Liver (tissue), 9 donors: ENCODE measurements around the gene CMC1. TPM values are rescaled to one million over a fixed set of nuclear protein-coding genes. Genes with fewer than 3 reads are reported as not detected.

ENCODE experiments used
- DNase-seq: peaks from one replicate; pipeline ENCODE4 v3.0.0-alpha.2; 2017; ENCODE audit warnings: low spot score
- H3K27ac ChIP-seq, 2 donors: one replicate each; pipeline ENCODE4 v1.7.0; 2013; ENCODE audit warnings: inconsistent platforms in 2 of 2, low read length in 2 of 2, control low read depth in 1 of 2, low read depth in 1 of 2, mild to moderate bottlenecking in 1 of 2
- H3K27me3 ChIP-seq, 4 donors: one replicate each; pipeline versions ENCODE4 v1.6.1 to v1.7.0; 2013; ENCODE audit warnings: low read length in 3 of 4, inconsistent platforms in 1 of 4, mild to moderate bottlenecking in 1 of 4, moderate library complexity in 1 of 4; ENCODE audit not compliant: control insufficient read depth in 4 of 4, insufficient read depth in 4 of 4
- H3K36me3 ChIP-seq, 4 donors: one replicate each; pipeline versions ENCODE4 v1.6.1 to v1.7.0; 2013; ENCODE audit warnings: low read length in 3 of 4, mild to moderate bottlenecking in 3 of 4, low read depth in 1 of 4, moderate library complexity in 1 of 4; ENCODE audit not compliant: control insufficient read depth in 4 of 4, insufficient read depth in 3 of 4
- H3K4me1 ChIP-seq, 4 donors: one replicate each; pipeline versions ENCODE4 v1.6.1 to v1.7.0; 2013; ENCODE audit warnings: low read length in 3 of 4, mild to moderate bottlenecking in 3 of 4, moderate library complexity in 1 of 4; ENCODE audit not compliant: control insufficient read depth in 4 of 4, insufficient read depth in 4 of 4
- H3K4me3 ChIP-seq, 3 donors: one replicate each; pipeline versions ENCODE4 v1.6.1 to v1.7.0; 2013; ENCODE audit warnings: low read length in 3 of 3, control low read depth in 1 of 3, low read depth in 1 of 3, mild to moderate bottlenecking in 1 of 3
- H3K9ac ChIP-seq, 2 donors: one replicate each; pipeline ENCODE4 v1.7.0; 2013; ENCODE audit warnings: low read length in 2 of 2, mild to moderate bottlenecking in 2 of 2, moderate library complexity in 2 of 2, control low read depth in 1 of 2, low read depth in 1 of 2
- H3K9me3 ChIP-seq, 4 donors: one replicate each; pipeline versions ENCODE4 v1.6.1 to v1.7.0; 2013; ENCODE audit warnings: low read length in 3 of 4; ENCODE audit not compliant: control insufficient read depth in 4 of 4
- EGR1 ChIP-seq, 2 donors: IDR thresholded peaks; 2 replicates each; pipeline ENCODE4 v1.6.1; 2016 to 2018; ENCODE audit warnings: antibody characterized with exemption in 2 of 2, low read depth in 2 of 2
- FOXA1 ChIP-seq: IDR thresholded peaks from 2 replicates; pipeline ENCODE4 v1.6.1; 2016; ENCODE audit warnings: antibody characterized with exemption
- FOXA2 ChIP-seq: IDR thresholded peaks from 2 replicates; pipeline ENCODE4 v1.6.1; 2016; ENCODE audit warnings: antibody characterized with exemption
- GABPA ChIP-seq, 2 donors: IDR thresholded peaks in 1 of 2; conservative IDR thresholded peaks in 1 of 2; 2 replicates each; pipeline ENCODE4 v1.6.1; 2016; ENCODE audit warnings: antibody characterized with exemption in 2 of 2, mild to moderate bottlenecking in 1 of 2, moderate library complexity in 1 of 2
- HNF4A ChIP-seq, 2 donors: conservative IDR thresholded peaks; 2 replicates each; pipeline ENCODE4 v1.6.1; 2016; ENCODE audit warnings: antibody characterized with exemption in 2 of 2, mild to moderate bottlenecking in 2 of 2
- HNF4G ChIP-seq: IDR thresholded peaks from 2 replicates; pipeline ENCODE4 v1.6.1; 2016; ENCODE audit warnings: antibody characterized with exemption
- JUND ChIP-seq, 2 donors: IDR thresholded peaks; 2 replicates each; pipeline ENCODE4 v1.6.1; 2016; ENCODE audit warnings: antibody characterized with exemption in 2 of 2
- NR2F2 ChIP-seq: IDR thresholded peaks from 2 replicates; pipeline ENCODE4 v1.6.1; 2016; ENCODE audit warnings: antibody characterized with exemption
- RAD21 ChIP-seq, 2 donors: IDR thresholded peaks; 2 replicates each; pipeline ENCODE4 v1.6.1; 2016; ENCODE audit warnings: antibody characterized with exemption in 2 of 2, mild to moderate bottlenecking in 2 of 2
- RXRA ChIP-seq, 2 donors: IDR thresholded peaks; 2 replicates each; pipeline ENCODE4 v1.6.1; 2017 to 2018; ENCODE audit warnings: antibody characterized with exemption in 2 of 2, mild to moderate bottlenecking in 1 of 2
- SP1 ChIP-seq: IDR thresholded peaks from 2 replicates; pipeline ENCODE4 v1.6.1; 2018; ENCODE audit warnings: antibody characterized with exemption, mild to moderate bottlenecking
- TAF1 ChIP-seq: conservative IDR thresholded peaks from 2 replicates; pipeline ENCODE4 v1.6.1; 2016; ENCODE audit warnings: antibody characterized with exemption, mild to moderate bottlenecking
- YY1 ChIP-seq: IDR thresholded peaks from 2 replicates; pipeline ENCODE4 v1.6.1; 2016; ENCODE audit warnings: antibody characterized with exemption, mild to moderate bottlenecking
- WGBS: extraction: QIAGEN DNeasy Blood & Tissue Kit; methylation state at CpG from one replicate; pipeline ENCODE4 v1.1.7; 2013; 5-methylcytosine and 5-hydroxymethylcytosine counted together
- polyA plus RNA-seq, 2 donors: library from polyadenylated mRNA; stranded (reverse) in 1 of 2; unstranded in 1 of 2; fragments of 200-250 nt in 1 of 2; fragments of >200 nt in 1 of 2; fragmentation: Nextera tagmentation in 1 of 2; extraction: Ambion mirVana in 1 of 2; gene quantifications; one replicate each; pipeline versions ENCODE4 v1.2.1 to v1.2.3, GENCODE V29; 2013 to 2015
- total RNA-seq, 2 donors: library from RNA; depleted of rRNA; stranded (reverse); fragments of >200 nt; gene quantifications; one replicate each; pipeline ENCODE4 v1.2.3, GENCODE V29; 2014
- TF ChIP-seq, protein P1 (sequence below): IDR thresholded peaks from 2 replicates; pipeline ENCODE4 v1.6.1; 2016; ENCODE audit warnings: antibody characterized with exemption
- TF ChIP-seq, protein P2 (sequence below): fragments of 150-350 bp; IDR thresholded peaks from 2 replicates; pipeline ENCODE4 v1.5.1; 2017; ENCODE audit warnings: improper control_type of control experiment, low read depth, low read length; ENCODE audit not compliant: missing input control
- TF ChIP-seq, protein P3 (sequence below): IDR thresholded peaks from 2 replicates; pipeline ENCODE4 v1.6.1; 2016; ENCODE audit warnings: antibody characterized with exemption
- TF ChIP-seq, protein P4 (sequence below): IDR thresholded peaks from 2 replicates; pipeline ENCODE4 v1.6.1; 2016; ENCODE audit warnings: antibody characterized with exemption, mild to moderate bottlenecking
- TF ChIP-seq, protein P5 (sequence below): IDR thresholded peaks from 2 replicates; pipeline ENCODE4 v1.6.1; 2016; ENCODE audit warnings: antibody characterized with exemption
- donor health status: healthy.
- donor health status: healthy.
- donor health status: healthy.
- donor health status: healthy.
- donor health status: healthy.

The CMC1 gene
- total and polyA plus RNA-seq, 4 donors = 4.2 to 58.4 (median 15.6) TPM

DNA sequence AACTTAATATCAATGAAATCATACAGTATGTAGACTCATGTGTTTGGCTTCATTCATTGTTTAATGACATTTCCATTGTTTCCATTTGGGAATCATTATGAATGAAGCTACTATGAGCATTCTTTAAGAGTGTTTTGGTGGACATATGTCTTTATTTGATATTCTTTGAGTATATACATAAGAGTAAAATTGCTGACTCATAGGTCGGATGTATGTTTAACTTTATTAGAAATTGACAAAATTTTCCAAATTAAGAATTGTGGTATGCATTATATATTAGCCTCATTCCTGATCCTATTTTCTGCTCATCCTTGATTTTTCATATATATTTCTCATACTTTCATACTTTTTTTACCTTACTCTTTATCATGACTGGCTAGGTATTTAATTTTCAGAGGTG, 28.7 kb upstream of the CMC1 start:
- TF ChIP-seq RXRA (IDR thresholded peaks at IDR 0.05) = no peak
- TF ChIP-seq HNF4A (conservative IDR thresholded peaks at IDR 0.05) = no peak
- TF ChIP-seq, protein P1, sequence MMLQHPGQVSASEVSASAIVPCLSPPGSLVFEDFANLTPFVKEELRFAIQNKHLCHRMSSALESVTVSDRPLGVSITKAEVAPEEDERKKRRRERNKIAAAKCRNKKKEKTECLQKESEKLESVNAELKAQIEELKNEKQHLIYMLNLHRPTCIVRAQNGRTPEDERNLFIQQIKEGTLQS = no peak
- no peak for TF ChIP-seq JUND (IDR thresholded peaks at IDR 0.05)
- TF ChIP-seq TAF1 = no peak
- no peak for TF ChIP-seq GABPA (IDR thresholded peaks at IDR 0.05 in 1 of 2, conservative IDR thresholded peaks at IDR 0.05 in 1 of 2)
- TF ChIP-seq YY1 = no peak
- TF ChIP-seq, protein P2, sequence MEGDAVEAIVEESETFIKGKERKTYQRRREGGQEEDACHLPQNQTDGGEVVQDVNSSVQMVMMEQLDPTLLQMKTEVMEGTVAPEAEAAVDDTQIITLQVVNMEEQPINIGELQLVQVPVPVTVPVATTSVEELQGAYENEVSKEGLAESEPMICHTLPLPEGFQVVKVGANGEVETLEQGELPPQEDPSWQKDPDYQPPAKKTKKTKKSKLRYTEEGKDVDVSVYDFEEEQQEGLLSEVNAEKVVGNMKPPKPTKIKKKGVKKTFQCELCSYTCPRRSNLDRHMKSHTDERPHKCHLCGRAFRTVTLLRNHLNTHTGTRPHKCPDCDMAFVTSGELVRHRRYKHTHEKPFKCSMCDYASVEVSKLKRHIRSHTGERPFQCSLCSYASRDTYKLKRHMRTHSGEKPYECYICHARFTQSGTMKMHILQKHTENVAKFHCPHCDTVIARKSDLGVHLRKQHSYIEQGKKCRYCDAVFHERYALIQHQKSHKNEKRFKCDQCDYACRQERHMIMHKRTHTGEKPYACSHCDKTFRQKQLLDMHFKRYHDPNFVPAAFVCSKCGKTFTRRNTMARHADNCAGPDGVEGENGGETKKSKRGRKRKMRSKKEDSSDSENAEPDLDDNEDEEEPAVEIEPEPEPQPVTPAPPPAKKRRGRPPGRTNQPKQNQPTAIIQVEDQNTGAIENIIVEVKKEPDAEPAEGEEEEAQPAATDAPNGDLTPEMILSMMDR = no peak
- TF ChIP-seq NR2F2 = no peak
- no peak for TF ChIP-seq EGR1 (IDR thresholded peaks at IDR 0.05; ENCODE audit: low read depth in 2 of 2)
- no peak for TF ChIP-seq HNF4G
- WGBS = 83% methylated on average over 1 of the region's 1 CpG
- H3K9ac ChIP-seq = no peak overlapping the region
- DNase-seq = no peak
- no peak overlapping the region for H3K27ac ChIP-seq
- H3K4me1 ChIP-seq = no peaks in the 10 kb centered on the region
- H3K36me3 ChIP-seq = no peaks in the 10 kb centered on the region
- H3K4me3 ChIP-seq = no peak overlapping the region
- H3K9me3 ChIP-seq = peaks cover 0 to 4% (median 3%) of the 10 kb centered on the region in 4 donors
- H3K27me3 ChIP-seq = no peaks in the 10 kb centered on the region

DNA sequence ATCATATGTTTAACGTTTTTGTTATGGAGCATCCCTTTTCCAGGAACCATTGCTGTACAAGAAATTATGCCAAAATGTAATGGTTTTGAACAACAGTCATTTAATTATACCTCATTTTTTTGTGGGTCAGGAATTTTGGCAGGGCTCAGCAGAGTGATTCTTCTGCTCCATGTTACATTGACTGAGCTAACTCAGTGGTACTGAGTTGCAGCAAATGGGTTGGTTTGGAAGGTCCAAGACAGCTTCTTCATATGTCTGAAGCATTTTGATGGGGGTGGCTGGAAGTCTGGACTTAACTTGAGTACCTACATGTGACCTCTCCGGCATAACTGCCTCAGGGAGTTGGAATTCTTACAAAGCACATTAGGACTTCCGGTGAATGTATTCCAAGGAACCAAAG, 26.0 kb upstream of the CMC1 start:
- Histone ChIP-seq H3K4me3 (no peak overlapping the region), H3K9me3 (peaks cover 0 to 4% (median 3%) of the 10 kb centered on the region in 4 donors), H3K36me3 (no peaks in the 10 kb centered on the region), H3K27ac (no peak overlapping the region), H3K9ac (no peak overlapping the region), H3K4me1 (no peaks in the 10 kb centered on the region), H3K27me3 (no peaks in the 10 kb centered on the region)
- DNase-seq = no peak
- TF ChIP-seq, protein P1 = no peak
- TF ChIP-seq, protein P2 = no peak
- no peak for TF ChIP-seq HNF4G
- TF ChIP-seq, protein P3, sequence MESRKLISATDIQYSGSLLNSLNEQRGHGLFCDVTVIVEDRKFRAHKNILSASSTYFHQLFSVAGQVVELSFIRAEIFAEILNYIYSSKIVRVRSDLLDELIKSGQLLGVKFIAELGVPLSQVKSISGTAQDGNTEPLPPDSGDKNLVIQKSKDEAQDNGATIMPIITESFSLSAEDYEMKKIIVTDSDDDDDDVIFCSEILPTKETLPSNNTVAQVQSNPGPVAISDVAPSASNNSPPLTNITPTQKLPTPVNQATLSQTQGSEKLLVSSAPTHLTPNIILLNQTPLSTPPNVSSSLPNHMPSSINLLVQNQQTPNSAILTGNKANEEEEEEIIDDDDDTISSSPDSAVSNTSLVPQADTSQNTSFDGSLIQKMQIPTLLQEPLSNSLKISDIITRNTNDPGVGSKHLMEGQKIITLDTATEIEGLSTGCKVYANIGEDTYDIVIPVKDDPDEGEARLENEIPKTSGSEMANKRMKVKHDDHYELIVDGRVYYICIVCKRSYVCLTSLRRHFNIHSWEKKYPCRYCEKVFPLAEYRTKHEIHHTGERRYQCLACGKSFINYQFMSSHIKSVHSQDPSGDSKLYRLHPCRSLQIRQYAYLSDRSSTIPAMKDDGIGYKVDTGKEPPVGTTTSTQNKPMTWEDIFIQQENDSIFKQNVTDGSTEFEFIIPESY = no peak
- TF ChIP-seq NR2F2 = no peak
- no peak for TF ChIP-seq EGR1 (IDR thresholded peaks at IDR 0.05; ENCODE audit: low read depth in 2 of 2)
- no peak for TF ChIP-seq SP1
- TF ChIP-seq HNF4A (conservative IDR thresholded peaks at IDR 0.05) = no peak
- no peak for TF ChIP-seq JUND (IDR thresholded peaks at IDR 0.05)
- TF ChIP-seq FOXA1 = no peak
- TF ChIP-seq RAD21 (IDR thresholded peaks at IDR 0.05) = no peak
- TF ChIP-seq GABPA (IDR thresholded peaks at IDR 0.05 in 1 of 2, conservative IDR thresholded peaks at IDR 0.05 in 1 of 2) = no peak
- no peak for TF ChIP-seq TAF1
- no peak for TF ChIP-seq YY1
- no peak for TF ChIP-seq RXRA (IDR thresholded peaks at IDR 0.05)
- TF ChIP-seq, protein P4, sequence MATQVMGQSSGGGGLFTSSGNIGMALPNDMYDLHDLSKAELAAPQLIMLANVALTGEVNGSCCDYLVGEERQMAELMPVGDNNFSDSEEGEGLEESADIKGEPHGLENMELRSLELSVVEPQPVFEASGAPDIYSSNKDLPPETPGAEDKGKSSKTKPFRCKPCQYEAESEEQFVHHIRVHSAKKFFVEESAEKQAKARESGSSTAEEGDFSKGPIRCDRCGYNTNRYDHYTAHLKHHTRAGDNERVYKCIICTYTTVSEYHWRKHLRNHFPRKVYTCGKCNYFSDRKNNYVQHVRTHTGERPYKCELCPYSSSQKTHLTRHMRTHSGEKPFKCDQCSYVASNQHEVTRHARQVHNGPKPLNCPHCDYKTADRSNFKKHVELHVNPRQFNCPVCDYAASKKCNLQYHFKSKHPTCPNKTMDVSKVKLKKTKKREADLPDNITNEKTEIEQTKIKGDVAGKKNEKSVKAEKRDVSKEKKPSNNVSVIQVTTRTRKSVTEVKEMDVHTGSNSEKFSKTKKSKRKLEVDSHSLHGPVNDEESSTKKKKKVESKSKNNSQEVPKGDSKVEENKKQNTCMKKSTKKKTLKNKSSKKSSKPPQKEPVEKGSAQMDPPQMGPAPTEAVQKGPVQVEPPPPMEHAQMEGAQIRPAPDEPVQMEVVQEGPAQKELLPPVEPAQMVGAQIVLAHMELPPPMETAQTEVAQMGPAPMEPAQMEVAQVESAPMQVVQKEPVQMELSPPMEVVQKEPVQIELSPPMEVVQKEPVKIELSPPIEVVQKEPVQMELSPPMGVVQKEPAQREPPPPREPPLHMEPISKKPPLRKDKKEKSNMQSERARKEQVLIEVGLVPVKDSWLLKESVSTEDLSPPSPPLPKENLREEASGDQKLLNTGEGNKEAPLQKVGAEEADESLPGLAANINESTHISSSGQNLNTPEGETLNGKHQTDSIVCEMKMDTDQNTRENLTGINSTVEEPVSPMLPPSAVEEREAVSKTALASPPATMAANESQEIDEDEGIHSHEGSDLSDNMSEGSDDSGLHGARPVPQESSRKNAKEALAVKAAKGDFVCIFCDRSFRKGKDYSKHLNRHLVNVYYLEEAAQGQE = no peak
- TF ChIP-seq FOXA2 = no peak
- TF ChIP-seq, protein P5, sequence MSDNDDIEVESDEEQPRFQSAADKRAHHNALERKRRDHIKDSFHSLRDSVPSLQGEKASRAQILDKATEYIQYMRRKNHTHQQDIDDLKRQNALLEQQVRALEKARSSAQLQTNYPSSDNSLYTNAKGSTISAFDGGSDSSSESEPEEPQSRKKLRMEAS = no peak
- WGBS = 95% methylated on average over 3 of the region's 3 CpGs
